HG03342 (cell line): Measurements from ENCODE around the gene CCNYL1.
"Not testable (repeated sequence)": the region's sequence is repeated elsewhere in the genome, so short reads cannot be mapped to it uniquely, and the experiment has no call there.

Experiments used
- ATAC-seq: cut with Tn5 transposase; IDR thresholded peaks from one replicate; pipeline ENCODE4 v1.9.1; 2021; ENCODE audit warnings: mild to moderate bottlenecking, moderate library complexity; ENCODE audit not compliant: unreplicated experiment

The CCNYL1 gene

DNA sequence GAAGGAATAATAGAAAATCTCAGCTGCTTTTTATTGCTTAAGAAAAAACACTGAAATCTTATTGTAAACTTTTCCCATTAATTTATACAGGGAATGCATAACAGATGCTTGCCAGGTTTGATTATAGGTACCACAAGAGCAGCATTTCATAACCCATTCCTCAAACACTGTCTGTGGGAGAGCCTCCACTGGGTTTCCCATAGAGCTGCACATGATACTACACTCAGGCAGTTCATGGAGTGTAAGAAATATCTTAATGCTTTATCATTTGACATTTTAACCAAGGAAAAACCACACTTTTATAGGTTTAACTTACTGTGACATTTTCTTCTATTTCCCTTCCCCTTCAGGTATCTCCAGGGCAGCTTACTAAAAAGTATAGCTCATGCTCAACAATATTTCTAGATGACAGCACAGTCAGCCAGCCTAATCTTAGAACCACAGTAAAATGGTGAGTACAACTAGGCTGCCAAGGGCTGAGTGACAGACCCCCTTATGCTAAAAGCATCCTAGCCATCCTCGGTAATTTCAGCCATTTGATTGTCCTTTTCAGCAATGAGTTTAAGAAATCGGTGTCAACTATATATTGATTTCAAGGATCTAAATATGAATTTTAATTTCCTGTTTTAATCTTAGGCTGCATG, 22.3 kb downstream of the CCNYL1 start:
- no peak for ATAC-seq

- ATAC-seq = no peak
These were observed 22.8 kb downstream of the CCNYL1 start for GRCh38 chr2:207734264-207734635.

DNA sequence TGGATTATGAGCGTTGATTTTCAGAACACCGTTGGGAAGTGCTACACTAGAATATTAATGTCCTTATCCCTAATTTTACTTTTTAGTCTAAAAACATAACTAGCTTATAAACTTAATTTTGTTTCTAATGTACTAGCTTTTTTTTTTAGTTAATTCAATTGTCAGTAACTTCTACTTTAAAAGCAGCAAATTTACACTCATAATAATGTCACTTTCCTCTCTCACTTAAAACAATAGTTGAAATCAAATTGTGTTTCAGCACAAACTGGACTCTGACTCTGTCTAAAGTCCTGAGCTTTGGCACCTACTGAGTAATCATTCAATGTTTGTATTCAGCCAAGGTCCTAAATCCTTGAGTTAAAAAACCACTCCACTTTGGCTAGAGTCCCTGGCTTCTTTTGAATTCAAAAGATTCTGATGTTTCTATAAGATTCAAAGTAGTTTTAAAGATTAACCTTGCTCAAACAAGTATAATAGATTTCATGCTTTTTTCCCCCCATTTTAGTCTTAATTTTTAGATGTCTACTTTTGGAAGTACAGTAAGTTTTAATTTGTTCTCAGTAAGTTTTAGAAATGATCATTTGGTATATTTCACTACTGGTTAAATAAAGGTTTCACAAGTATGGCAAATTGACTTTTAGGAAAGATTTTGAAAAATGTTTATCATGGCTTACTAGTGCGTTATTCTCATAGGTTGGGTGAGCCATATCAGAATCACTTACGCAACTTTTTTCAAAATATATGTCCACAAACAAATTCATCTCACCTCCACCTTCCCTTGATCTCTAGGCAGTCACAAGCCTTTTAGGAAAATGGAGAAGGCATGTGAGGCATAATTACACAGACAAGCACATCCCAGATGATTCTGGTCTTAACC, 23.4 kb downstream of the CCNYL1 start:
- ATAC-seq = no peak

DNA sequence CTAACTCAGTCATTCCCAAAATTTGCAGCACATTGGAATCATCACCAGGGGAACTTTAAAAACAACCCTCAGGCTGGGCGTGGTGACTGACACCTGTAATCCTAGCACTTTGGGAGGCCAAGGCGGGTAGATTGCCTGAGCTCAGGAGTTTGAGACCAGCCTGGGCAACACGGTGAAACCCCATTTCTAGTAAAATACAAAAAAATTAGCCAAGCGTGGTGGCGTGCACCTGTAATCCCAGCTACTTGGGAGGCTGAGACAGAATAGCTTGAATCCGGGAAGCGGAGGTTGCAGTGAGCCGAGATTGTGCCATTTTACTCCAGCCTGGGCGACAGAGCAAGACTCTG, 24.0 kb downstream of the CCNYL1 start:
- ATAC-seq = not testable (repeated sequence)

DNA sequence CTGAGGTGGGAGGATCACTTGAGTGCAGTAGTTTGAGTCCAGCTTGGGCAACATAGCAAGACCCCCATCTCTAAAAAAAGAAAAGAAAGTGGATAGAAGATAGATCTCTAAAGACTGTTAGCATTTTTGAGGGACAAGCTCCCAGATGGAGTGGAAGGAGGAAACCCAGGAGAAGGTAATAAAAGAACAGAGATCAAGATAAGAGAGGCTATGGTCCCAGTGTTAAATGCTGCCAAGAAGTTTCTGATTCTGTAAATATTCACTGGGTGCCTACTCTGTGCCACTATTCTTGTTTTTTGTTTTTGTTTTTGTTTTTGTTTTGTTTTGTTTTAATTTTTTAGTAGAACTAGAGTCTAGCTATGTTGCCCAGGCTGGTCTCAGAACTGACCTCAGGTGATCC, 32.1 kb downstream of the CCNYL1 start:
- ATAC-seq = no peak

GRCh38 chr2:207744050-207744449, 32.6 kb downstream of the CCNYL1 start:
- ATAC-seq = no peak

- ATAC-seq = no peak
These were observed 33.0 kb downstream of the CCNYL1 start for GRCh38 chr2:207744451-207744850.

- ATAC-seq = peak; percentile 84
These were observed 34.7 kb downstream of the CCNYL1 start for GRCh38 chr2:207746131-207746530.

DNA sequence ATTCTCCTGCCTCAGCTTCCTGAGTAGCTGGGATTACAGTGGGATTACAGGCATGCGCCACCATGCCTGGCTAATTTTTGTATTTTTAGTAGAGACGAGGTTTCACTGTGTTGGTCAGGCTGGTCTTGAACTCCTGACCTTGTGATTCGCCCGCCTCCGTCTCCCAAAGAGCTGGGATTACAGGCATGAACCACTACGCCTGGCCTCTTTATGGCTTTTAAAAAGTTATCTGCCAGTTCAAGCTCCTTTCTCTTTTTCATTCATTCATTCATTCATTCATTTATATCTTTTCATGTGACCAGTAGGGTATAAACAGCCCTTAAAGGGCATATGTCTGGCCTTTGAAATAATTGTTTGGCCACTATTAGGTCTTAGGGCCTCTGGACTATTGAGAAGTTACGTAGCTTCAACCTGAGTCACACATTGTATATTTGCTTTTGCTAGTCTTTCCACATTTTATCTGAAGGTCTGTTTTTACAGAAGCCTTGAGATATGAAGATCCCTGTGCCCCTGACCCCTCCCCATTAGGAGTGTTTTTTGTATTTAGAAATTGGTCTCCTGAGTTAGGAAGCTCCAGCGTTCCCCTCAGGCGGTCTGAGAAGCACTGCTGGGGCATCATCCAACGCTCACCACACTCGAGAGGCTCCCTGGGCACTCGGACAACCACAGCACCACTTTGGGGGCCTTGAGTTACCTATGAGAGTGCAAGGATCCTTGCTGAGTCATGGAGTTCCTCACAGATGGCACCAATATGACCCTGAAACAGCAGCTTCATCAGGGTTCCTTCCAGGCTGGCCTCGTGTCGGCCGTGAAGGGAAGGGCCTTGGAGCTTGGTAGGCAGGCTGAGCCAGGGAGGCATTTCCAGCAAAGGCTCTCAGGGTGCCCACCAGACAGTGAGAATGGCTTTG, 36.5 kb downstream of the CCNYL1 start:
- ATAC-seq = no peak

DNA sequence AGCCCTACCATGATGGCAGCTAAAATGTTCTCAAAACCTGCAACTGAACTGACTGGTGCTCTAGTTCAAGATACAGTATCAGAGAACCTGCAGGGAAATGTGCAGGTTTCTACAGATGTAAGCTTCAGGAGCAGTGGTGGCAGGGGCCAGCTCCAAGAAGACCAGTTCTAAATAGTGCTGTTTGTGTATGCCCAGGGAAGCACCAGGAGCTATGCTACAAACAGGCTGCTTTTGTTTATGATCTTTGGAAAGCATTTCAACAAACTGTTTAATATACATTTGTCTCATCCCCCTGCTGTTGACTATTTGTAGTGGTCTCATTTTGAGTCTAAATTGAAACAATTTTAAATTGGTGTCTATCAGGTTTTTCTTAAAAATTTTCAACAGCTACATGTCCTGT, 37.6 kb downstream of the CCNYL1 start:
- ATAC-seq = no peak

DNA sequence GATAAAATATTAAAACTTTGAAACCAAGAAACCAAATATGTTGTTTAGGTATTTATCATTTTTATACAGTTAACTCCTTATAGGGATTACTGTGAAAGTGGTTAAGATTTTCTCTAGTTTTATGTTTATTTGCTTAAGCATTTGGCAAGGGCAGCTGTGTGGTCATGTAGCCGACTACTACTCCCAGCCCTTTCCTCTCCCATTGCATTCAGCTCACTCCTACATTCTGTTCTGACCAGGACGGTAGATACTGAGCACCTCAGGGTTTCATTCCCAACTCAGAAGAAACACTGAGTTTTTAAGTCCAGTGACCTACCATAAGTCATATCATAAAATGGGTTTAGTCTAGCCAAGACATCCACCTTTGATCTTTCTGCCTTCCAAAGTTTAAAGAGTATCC, 38.4 kb downstream of the CCNYL1 start:
- no peak for ATAC-seq

DNA sequence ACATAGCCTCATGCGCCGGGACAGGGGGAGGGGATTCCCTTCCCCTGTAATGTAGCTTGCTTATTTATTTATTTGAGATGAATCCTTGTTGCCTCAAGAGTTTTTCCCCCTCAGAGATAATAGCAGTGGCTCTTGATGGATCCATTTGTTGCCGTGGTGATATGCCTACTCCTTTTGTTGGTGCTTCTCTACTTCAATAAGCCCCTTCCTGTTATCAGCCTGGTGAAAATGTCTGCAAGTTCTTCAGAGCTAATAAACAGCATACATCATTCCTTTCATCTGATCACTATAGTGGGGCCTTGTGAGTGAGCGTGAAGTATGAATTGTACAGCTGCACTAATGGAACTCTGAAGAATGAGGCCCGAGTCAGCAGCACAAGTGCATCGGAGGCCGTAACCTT, 38.9 kb downstream of the CCNYL1 start:
- ATAC-seq = no peak

GRCh38 chr2:207750876-207751275, 39.4 kb downstream of the CCNYL1 start:
- no peak for ATAC-seq

DNA sequence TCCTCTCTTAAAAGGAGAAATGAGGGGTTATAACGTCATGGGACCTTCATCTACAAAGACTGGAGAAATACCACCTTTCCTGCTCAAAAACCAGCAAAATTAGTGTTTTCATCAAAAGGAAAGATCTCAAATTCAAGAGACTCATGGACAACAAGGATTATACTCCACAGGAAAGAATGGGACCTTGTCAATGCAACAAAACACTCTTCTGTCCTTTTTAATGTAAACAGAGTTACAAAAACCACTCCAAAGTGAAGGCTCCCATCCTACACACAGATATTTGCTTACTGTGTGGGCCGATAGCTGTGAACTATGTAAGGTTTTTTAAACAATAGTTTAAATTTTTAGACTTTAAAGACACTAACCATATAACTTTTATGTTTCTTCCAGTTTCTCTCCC, 42.2 kb downstream of the CCNYL1 start:
- ATAC-seq = not testable (repeated sequence)

- ATAC-seq = no peak
These were observed 43.3 kb downstream of the CCNYL1 start for GRCh38 chr2:207754498-207755383.

- no peak for ATAC-seq
These were observed 46.6 kb downstream of the CCNYL1 start for GRCh38 chr2:207758025-207758424.

- ATAC-seq = no peak
These were observed 48.5 kb downstream of the CCNYL1 start for GRCh38 chr2:207759890-207760289.

- ATAC-seq = no peak
These were observed 49.0 kb downstream of the CCNYL1 start for GRCh38 chr2:207760453-207760852.

DNA sequence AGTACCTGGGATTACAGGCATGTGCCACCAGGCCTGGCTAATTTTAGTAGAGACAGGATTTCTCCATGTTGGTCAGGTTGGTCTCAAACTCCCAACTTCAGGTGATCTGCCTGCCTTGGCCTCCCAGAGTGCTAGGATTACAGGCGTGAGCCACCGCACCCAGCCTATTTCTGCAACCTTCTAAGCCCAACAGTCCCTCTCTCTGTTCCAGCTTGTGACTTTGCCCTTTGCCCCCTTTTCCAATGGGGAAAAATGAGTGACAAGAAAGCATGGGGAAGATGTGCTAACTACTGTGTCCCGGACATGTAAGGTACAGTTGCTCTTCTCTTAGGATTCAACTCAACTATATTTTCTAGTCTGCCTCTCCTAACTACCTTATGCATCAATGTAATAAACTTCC, 50.0 kb downstream of the CCNYL1 start:
- not testable (repeated sequence) for ATAC-seq

GRCh38 chr2:207762146-207762545, 50.7 kb downstream of the CCNYL1 start:
- no peak for ATAC-seq
